HT-29 (cell line): ENCODE data around the gene MOGAT3. TPM values are rescaled to one million over a fixed set of nuclear protein-coding genes. Genes with fewer than 3 reads are reported as not detected.

ENCODE experiments used
- DNase-seq: peaks from one replicate; pipeline ENCODE4 v3.0.0-alpha.2; 2015; ENCODE audit warnings: low spot score
- total RNA-seq: library from RNA; depleted of rRNA; stranded (reverse); fragments of >200 nt; shearing (Covaris generic); gene quantifications from 2 replicates; pipeline ENCODE4 v1.2.3, GENCODE V29; 2014; rRNA removed

MOGAT3 gene, protein sequence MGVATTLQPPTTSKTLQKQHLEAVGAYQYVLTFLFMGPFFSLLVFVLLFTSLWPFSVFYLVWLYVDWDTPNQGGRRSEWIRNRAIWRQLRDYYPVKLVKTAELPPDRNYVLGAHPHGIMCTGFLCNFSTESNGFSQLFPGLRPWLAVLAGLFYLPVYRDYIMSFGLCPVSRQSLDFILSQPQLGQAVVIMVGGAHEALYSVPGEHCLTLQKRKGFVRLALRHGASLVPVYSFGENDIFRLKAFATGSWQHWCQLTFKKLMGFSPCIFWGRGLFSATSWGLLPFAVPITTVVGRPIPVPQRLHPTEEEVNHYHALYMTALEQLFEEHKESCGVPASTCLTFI
- 6.7 and 8.2 TPM in 2 replicates for total RNA-seq

DNA sequence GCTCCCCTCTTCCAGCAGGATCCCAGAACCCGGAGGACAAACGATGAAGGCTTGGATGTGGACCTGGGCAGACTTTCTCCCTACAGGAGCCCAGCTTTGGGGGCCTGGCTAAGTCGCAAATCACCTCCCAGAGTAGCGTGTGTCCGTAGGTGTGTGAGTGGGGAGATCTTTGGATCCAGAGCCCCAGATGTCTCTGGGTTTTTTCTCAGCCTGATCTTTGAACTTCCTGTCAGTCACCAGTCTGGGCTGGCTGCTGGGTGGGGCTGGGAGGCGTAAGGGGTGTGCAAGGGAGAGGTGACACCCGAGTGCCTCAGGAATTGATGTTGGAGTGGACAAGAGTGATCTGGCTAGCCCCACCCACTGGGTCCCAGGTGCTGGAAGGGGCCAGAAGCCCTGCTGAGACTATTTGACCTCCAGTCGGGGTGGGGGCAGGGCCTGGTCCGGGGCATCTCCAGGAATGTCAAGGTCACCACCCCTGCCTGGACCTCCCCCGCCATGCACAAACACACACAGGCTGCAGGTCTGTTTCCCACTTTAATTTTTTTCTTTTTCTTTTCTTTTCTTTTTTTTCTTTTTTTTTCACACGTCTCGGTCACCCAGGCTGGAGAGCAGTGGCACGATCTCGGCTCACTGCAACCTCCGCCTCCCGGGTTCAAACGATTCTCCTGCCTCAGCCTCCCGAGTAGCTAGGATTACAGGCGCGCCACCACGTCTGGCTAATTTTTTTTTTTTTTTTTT lies at the start of gene MOGAT3:
Gene MOGAT3 (minus strand): TSS at position 175 of the 738 bp plus-strand sequence. CDS start 182 bp downstream, outside the sequence.
- DNase-seq = peak; percentile 84

DNA sequence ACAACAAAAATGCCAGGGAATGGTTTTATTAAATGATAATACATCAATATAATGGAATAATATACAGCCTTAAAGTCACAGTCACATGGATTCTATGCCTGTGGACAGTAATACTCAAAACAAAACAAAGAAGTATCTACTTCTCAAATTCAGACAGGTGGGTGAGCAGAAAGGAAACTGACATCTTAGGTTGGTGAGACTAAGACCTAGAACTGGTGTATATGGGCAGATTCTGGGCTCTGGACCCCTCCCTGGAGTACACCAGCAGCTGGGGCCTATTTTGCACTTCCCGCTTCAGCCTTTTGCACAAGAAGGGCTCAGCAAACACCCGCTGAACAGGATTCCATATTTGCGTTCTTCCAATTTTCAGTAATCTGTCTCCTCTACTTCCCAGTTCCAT lies 49.5 kb upstream of the MOGAT3 start:
- no peak for DNase-seq

DNA sequence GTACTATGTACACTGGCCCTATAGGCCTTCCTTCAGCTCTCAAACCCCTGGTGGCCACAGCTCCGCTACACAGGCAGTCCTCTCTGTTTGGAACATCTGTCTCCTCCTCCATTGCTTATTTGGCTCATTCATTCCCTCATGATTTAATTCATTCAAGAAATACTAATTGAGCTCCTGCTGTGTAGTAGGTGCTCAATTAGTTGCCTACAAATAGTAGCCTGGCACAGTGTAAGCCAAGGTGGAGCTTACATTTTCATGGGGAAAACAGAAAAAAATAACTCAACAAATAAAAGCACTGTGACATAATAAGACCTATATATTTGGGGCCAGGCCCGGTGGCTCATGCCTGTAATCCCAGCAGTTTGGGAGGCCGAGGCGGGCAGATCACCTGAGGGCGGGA lies 47.4 kb upstream of the MOGAT3 start:
- no peak for DNase-seq

DNA sequence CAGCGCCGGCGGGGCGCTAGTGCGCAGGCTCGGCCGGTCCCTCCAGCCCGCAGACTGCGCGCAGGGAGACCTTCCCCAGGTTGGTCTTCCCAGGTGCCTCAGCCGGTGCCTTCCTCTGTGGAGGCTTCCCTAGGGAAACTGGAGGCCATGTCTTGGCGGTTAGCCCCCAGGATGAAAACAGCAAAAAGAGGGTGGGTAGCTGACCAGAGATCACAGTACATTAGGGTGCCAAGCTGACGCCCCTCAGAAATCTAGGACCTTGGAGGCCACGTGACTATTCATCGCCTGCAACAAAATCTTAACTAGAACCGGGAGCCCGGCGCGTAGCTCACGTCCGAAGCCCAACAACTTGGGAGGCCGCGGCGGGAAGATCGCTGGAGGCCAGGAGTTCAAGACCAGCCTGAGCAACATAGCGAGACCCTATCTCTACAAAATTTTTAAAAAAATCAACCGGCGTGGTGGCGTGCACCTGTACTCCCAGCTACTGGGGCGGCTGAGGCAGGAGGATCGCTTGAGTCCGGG lies 44.4 kb upstream of the MOGAT3 start:
- DNase-seq = no peak

DNA sequence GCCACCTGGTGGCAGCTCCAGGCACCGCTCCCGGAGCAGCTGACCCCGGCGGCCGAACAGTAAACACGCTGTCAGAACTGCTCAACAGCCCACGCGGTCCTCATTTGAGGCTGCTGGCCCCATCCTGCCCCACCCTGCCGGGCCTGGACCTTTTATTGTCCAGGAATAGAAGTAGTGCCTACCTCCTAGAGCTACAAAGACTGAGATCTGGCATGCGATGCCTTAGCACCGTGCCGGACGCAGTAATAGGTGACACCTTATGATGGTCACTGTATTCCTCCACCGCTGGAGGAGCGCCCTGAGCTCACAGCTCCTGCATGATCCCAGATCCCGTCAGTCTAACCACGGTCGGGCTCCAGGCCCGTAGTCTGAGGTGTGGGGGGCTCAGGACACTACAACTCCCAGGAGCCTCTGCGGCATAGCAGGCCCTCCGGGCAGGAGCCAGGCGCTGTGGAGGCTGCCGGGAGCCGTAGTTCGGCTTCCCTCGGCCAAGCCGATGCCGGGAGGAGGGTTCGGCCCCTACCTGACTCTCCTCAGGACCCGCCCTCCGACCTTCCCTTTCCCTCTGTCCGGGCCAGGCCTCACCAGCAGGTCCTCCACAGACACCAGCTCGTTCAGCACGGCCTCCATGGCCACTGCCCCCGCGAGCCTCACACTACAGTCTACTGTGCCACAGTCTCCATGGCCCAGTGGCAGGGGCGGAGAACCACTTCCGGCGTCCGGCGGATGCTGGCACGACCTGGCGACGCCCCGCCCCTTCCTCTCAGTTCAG lies 43.7 kb upstream of the MOGAT3 start, which contains the start of gene FIS1:
Gene FIS1 (minus strand): TSS at position 707 of the 772 bp plus-strand sequence. CDS start 77 bp downstream, at position 630.
- DNase-seq = peak; percentile 97

DNA sequence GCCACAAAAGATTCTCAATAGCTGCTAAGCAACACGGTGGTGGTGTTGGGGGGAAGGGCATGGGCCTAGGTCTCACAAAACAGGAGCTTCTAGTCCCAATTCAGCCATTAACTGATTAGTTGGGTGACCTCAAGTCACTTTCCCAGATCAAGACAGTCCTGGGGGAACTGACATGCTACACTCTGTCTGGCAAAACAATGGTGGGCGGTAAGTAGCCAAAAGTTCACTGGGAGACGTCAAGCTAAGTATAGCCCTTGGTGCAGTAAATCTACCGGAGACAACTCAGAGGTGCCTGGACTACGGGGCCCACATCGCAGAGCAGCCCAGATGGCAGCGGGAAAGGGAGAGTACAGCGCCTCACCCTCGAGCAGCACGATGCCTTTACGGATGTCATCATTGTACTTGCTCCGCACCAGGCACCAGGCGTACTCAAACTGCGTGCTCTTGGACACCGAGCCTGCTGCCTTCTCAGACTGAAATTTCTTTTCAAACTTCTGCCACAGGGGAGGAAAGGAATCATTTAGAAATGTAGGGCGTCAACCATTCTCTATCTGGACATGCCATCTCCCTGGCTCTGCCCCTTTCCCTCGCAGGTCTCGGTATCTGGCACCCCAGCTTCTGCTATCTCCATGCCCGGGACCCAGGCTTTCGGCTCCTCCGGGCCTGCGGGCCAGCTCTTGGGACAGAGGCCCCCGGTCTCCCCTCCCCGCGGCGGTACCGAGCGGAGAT lies 43.0 kb upstream of the MOGAT3 start:
- DNase-seq = no peak

DNA sequence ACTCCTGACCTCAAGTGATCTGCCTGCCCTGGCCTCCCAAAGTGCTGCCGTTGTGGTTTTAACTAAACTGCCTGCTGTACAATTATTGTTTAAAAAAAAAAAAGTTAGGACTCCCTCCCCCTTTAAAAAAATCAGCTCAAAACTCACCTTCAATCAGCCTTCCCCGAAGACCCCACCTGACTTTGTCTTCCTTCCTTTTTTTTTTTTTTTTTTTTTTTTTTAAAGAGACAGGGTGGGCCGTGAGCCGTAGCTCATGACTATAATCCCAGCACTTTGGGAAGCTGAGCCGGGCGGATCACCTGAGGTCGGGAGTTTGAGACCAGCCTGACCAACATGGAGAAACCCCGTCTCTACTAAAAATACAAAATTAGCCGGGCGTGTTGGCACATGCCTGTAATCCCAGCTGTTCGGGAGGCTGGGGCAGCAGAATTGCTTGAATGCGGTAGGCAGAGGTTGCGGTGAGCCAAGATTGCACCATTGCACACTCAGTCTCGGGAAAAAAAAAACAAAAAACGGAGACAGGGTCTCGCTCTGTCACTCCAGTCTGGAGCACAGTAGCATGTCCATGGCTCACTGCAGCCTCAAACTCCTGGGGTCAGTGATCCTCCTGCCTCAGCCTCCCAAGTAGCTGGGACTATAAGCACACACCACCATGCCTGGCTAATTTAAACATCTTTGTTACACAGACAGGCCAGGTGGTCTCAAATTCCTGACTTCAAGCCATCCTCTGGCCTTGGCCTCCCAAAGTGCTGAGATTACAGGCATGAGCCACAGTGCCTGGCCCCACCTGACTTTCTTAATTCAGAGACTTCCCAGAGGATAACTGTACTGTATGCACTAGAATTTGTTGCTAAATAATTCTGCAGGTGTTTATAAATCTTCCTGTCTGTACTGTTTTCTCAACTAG lies 40.9 kb upstream of the MOGAT3 start:
- no peak for DNase-seq

DNA sequence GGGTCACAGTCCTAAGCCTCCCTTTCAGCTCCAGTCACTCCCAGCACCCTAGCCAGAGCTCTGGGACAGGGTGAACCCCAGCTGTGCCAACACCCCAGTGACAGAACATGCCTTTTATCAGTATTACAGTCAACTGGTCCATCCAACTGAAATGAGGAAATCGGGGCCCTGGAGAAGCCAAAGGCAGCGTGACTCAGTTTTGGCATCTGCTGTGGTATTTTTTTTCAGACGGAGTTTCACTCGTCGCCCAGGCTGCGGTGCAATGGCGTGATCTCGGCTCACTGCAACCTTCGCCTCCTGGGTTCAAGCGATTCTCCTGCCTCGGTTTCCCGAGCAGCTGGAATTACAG lies 40.2 kb upstream of the MOGAT3 start:
- DNase-seq = no peak

DNA sequence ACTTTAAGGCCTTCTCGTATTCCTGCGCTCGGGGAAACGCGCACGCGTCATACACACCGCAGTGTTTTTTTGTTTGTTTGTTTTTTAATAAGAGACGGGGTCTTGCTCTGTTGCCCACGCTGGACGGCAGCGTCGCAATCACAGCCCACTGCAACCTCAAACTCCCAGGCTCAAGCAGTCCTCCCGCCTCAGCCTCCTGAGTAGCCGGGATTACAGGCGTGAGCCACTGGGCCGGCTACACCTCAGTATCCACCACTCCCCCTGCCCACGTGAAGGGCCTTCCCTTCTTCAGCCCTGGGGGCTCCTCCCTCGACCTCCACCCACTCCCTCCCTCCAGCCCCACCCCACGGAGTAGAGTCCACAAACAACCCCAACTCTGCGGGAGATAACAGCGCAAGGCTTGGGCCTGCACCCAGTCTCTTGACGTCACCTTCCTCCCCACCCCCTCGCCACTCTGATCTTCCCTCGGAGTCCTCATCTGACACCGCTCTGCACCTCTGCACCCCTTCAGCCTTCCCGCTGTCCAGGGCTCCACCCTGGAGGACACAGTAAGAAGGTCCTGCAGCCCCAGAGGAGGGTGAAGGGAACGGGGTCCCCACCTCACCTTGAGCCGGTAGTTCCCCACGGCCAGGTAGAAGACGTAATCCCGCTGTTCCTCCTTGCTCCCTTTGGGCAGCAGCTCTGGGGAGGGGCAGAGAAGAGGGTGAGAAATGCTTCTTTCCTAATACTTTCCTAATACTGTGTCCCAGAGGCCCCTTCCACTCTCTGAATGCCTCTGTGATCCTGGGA lies 39.6 kb upstream of the MOGAT3 start:
- no peak for DNase-seq

DNA sequence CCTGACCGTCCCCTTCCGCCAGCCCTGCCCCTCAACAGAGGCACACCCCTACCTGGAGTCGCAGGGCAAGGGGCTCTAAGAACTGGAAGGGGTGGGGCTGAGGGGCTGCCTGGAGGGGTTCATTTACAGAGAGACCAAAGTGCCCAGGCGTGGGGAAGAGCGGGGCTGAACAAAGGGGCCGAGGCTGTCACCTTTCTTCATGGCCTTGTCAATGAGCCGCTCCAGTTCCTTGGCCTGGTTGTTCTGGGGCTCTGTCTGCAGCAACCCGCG lies 39.0 kb upstream of the MOGAT3 start:
- no peak for DNase-seq

DNA sequence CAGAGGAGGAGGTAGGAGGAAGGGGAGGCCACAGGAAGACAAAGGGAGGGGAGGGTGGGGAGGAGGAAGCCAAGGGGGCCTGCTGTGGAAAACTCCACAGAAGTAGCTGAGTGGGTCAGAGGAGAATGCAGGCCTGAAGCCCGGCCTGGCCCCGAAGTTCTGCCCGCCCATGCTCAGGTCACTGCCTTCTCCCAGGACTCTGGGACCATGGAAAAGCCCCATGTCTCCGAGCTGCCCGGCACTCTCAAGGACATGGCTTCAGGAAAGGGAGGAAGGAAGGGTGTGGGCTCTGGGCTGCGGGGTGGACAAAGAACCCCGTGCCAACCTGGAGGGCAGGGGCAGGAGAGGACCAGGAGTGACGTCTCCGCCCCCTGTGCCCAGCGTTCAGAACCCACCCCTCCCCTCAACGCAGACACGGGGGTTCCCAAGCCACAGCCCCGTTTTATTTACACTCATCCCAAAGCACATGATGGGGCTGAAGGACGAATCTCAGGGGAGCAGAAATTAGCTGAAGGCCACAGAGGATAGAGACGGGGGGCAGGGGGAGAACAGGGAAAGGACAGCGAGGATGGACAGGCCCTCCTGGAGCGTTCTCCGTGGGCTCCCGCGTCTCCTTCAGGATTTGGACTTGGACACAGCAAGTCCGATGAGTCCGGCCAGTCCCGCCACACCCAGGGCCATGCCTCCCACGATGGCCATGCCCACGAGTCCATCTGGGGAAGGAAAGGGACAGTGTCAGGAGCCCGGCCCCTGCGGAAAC lies 38.5 kb upstream of the MOGAT3 start:
- no peak for DNase-seq

DNA sequence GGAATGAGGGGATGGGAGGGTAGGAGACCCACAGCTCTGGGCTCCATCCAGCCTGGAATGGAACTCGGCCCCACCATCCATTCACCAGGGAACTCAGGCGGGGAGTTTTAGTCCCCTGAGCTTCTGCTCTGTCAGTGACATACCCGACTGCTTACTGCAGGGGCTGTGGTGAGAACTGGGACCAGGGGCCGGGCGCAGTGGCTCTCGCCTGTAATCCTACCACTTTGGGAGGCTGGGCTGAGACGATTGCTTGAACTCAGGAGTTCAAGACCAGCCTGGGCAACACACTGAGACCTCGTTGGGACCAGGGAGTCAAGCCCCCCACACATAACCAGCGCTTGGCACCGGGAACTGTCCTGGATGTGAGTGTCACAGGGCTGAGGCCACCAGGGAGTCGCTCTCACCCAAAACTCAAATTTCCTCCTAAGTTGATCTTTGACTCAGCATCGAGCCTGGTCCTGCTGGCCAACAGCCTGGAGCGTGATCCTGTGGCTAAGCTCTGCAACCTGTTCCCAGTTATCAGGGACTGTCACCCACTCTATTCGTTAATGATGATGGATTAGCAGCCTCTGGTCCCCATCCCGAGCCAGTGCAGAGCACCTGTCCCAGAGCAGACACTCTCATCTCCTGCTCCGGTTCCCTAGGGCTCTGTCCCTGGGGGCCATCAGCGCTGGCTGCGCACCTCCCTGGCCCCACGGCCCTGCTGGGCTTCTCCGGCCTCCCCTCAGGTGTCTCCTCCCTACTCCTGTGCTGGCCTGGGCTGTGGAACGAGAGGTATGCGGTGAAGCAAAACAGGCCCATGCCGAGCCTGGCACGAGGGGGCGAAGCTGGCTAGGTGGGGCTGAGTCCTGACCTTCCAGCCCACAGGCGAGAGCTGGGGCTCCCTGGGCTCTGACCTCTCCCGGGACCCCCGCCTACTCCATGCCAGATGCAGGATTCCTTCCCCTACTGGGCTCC lies 37.7 kb upstream of the MOGAT3 start:
- DNase-seq = peak; percentile 49

DNA sequence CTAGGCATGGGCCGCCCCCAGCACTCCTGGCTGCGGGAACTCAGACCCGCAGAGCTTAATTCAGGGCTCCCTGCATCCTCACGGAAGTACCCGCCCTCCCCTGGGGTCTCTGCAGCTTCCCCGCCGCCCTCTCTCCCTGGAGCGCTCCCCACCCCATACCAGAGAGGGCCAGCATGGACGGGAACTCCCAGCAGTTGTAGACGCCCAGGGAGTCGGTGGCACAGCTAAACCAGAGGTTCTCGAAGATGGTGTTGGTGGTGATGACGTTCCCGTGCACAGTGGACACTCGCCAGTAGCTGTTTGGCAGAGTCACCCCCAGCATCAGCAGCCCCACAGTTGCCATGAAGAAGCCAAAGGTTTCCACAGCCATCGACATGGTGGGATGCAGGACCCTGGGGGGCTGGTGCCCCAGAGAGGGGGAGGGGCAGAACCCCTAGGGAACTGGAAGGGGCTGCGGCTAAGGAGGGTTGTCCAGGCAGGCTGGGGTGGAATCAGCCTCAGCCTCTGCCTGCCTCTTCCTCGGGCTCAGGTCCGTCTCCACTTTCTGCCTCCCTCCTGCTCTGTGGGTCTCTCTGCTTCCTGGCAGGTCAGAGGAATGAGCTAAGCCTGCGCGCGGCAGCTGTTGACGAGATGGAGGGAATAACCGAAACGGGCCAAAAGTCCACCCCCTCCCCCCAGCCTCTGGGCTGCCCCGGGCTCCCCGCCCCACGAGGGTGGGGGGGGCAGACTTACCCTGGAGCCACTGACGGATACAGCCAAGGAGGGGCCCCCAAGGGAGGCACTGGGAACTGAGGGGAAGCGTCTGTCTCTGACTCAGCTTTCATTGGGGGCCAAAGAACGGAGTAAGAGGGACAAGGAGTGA lies 36.6 kb upstream of the MOGAT3 start, which contains the start of gene CLDN15:
Gene CLDN15 (minus strand): TSS at position 597 of the 862 bp plus-strand sequence. CDS start 221 bp downstream, at position 376.
- no peak for DNase-seq

DNA sequence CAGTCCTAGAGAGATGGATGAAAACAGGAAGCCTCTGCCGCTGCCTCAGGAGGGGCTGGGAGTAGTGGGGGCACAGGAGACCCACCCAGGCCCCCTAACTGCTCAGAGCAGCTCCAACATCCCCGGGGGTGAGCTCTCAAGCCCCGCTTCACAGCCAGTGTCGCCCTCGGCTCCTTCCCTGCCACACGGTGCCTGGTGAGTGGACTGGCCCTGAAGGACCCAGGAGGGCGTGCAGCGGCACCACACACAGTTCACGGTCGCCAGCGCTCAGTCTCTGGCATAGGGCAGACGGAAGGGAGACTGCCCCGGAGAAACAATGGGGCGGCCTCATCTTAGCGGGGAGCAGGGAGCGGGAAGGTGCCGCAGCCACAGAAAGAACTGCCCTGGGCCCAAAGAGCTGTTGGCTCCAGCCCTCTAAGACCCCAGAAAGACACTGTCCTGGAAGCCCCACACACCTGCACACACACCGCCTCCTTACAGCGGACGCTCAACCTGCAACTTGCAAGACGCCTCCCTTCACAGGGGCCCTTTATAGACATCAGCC lies 35.5 kb upstream of the MOGAT3 start:
- no peak for DNase-seq

DNA sequence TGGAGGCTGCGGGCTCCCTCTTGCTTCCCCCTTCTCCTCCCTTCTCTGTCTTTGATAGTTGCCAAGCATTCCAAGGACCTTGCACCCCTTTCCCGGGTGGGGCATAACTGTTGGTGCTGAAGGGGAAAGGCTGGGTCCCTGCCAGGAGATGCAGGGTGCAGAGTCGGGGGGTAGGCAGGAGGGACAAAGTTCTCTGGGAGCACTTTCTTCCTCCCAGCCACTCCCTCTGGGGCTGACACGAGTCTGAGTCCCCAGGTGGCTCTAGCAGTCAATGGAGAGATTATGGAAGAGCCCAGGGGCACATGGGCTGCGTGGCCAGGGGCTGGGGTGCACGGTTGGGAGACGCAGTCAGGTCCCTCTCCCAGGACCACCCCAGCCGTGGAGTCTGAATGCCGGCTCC lies 34.7 kb upstream of the MOGAT3 start:
- DNase-seq = no peak

DNA sequence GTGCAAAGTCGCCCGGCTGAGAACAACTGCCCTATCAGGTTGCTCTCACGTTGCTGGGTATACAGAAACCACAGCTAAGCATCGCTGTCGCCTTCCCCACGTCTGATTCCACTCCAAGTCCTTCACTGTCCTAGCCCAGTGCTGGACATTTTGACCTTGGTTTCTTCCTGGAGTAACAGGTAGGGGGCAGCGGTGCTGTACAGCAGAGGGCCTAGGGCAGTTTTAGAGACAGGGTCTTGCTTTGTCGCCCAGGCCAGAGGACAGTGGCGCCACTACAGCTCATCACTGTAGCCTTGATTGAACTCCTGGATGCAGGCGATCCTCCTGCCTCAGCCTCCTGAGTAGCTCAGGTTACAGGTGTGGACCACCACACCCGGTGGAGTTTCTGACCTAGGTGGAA lies 34.2 kb upstream of the MOGAT3 start:
- DNase-seq = peak; percentile 33
